NCI-H524 treated with DMSO at 0.1 percent for 48 hours (cell line): ENCODE measurements around the gene AHCYL1.

Source experiments
- DNase-seq: peaks from one replicate; lab custom pipeline; 2025; lab: John Stamatoyannopoulos, UW

The AHCYL1 gene

DNA sequence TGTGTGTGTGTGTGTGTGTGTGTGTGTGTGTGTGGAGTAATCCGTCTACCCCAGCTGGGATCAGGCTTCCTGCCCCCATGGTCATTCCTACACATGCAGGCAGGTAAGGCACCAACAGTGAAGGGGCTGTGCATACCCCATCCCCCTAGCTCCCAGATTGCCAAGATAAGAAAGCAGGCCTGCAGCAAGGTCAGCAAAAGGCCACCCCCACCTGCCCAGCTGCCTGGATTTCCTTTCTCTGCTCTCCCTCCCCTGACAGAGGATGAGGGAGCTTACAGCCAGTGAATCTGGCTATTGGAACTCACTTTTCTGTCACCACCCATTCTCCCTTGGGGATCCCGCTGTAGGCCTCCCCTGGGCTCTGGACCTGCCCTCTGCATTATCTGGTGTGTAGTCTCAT is 78.0 kb downstream of the AHCYL1 start:
- no peak for DNase-seq

- no peak for DNase-seq
Observed at GRCh38 chr1:110063781-110064180, 79.2 kb downstream of the AHCYL1 start.

DNA sequence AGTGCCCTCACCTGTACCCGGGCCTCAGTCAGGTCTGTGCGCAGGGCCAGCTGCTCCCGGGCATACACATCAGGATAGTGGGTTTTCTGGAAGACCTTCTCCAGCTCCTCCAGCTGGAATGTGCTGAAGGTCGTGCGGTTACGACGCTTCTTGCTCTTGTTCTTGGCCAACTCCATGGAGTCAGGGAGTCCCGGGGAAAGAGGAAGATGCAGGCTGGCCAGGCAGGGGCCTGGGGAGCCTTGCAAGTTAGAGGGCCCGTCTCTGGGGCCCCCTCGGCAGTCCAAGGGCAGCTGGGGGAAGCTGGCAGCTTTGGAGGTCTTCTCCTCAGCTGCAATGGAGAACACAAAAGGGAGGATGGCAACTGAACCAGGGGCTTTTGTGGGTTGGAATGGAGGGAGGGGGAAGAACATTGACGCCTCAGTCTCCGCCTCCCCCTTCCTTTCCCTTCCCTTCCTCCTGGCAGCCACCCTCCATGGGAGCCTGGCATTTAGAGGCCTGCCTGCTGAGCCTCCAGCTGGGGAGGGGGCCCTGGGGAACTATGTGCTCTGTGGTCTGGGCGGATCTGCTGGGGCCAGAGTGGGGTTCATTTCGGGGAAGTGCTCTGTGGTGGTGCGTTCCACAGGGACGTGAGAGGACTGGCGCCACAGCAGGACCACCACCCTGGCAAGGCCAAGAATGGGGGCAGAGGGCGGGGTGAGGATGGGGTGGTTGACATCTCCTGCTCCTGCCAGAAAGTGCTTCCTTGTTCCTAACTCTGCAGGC is 80.2 kb downstream of the AHCYL1 start:
- DNase-seq: no peak

- DNase-seq: no peak
Observed at GRCh38 chr1:110065841-110066240, 81.3 kb downstream of the AHCYL1 start.

GRCh38 chr1:110067479-110067892 is 82.9 kb downstream of the AHCYL1 start:
- DNase-seq: no peak

- no peak for DNase-seq
Observed at GRCh38 chr1:110067893-110068645, 83.5 kb downstream of the AHCYL1 start.

GRCh38 chr1:110068646-110069403 is 84.3 kb downstream of the AHCYL1 start:
- DNase-seq: no peak

- DNase-seq: no peak
Observed at GRCh38 chr1:110069404-110070281, 85.1 kb downstream of the AHCYL1 start.

DNA sequence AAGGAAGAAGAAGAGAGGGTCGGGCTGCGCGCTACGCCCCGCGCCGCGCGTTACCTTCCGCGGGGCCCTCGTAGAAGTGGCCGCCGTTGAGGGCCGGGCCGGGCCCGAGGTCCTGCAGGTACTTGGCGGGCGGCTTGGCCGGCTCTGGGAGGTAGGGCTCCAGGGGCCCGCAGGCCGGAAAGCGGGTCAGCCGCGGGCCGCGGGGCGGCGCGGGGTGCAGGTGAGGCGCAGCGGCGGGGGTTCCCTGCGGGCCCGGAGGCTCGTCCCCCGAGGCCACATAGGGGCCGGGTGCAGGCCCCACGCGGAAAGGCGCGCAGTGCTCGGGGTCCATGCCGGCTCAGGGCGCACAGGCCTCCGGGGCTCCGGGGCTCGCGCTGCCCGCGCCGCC is 85.7 kb downstream of the AHCYL1 start:
- DNase-seq: no peak

DNA sequence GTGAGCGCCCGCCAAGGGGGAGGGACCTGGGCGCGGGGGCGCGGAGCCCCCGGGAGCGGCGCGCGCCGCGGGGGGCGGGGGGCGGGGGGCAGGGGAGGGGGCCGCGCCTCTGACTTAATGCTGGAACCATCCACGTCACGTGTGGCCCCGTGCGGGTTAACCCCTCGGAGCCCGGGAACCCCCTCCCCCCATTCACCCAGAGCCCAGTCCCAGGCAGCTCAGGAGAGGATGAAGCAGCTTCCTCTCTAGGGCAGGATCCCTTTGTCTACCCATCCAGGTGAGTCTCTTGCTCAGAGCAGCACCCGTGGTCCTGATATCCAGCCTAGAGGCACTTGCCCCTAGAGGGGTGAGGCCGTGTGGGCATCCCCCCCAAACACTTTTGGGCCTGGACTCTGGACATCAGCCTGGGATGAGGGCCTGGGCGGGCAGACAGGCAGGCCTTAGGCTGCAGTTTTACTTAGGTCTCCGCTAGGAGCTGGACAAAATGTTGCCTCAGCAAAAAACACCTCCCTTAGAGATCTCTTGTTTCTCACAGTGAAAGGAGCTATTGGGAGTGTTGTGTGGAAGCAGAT is 86.2 kb downstream of the AHCYL1 start, which contains the start of gene ALX3:
Gene ALX3 (minus strand): TSS at position 2 of the 572 bp plus-strand sequence. CDS start 60 bp downstream, outside the sequence.
- DNase-seq: no peak
